PFSK-1 (cell line): ENCODE results near the gene KCNB1.

ENCODE experiments used
- POLR2AphosphoS5 ChIP-seq: IDR thresholded peaks from 2 replicates; pipeline ENCODE4 v1.6.1; 2012; ENCODE audit warnings: low read depth, mild to moderate bottlenecking, control low read depth, low read length, moderate library complexity
- REST ChIP-seq, 2 experiments: IDR thresholded peaks; 2 replicates each; pipeline versions ENCODE4 v1.6.1 to v1.8.0; 2011 to 2012; ENCODE audit warnings: low read depth in 2 of 2, low read length in 2 of 2, control low read depth in 1 of 2, inconsistent platforms in 1 of 2, mild to moderate bottlenecking in 1 of 2, moderate library complexity in 1 of 2; ENCODE audit not compliant: insufficient read depth in 1 of 2
- TAF1 ChIP-seq: IDR thresholded peaks from 2 replicates; pipeline ENCODE4 v1.6.1; 2012; ENCODE audit warnings: low read length, control low read depth, borderline replicate concordance; ENCODE audit not compliant: insufficient read depth

- TF ChIP-seq REST (IDR thresholded peaks at IDR 0.05; ENCODE audit: insufficient read depth in 1 of 2, low read depth in 2 of 2, low read length in 2 of 2): no peak
- no peak for TF ChIP-seq POLR2AphosphoS5
- no peak for TF ChIP-seq TAF1
These were observed 88.7 kb downstream of the KCNB1 start for GRCh38 chr20:49393803-49394202.
